Neuronal stem cell (in vitro differentiated cells): ENCODE results near the gene RPS26.
A peak's percentile ranks its signal among the peaks of the same experiment; 100 is the strongest.
"Not testable (repeated sequence)": the region's sequence is repeated elsewhere in the genome, so short reads cannot be mapped to it uniquely, and the experiment has no call there.

Experiments used
- DNase-seq: peaks from one replicate; pipeline ENCODE4 v3.0.0-alpha.2; 2013; ENCODE audit warnings: low spot score
- H2AFZ ChIP-seq: one replicate; pipeline ENCODE4 v1.6.1; 2013; ENCODE audit warnings: mild to moderate bottlenecking, low read length, inconsistent platforms
- H2AK5ac ChIP-seq: 2 replicates; pipeline ENCODE4 v1.6.1; 2013; ENCODE audit warnings: low read depth, mild to moderate bottlenecking, inconsistent platforms, low read length, moderate library complexity, mixed read lengths
- H2BK120ac ChIP-seq: 2 replicates; pipeline ENCODE4 v1.6.1; 2013; ENCODE audit warnings: low read depth, mild to moderate bottlenecking, inconsistent platforms, low read length, moderate library complexity, mixed read lengths
- H2BK12ac ChIP-seq: one replicate; pipeline ENCODE4 v1.6.1; 2013; ENCODE audit warnings: low read length, inconsistent platforms
- H2BK15ac ChIP-seq: 2 replicates; pipeline ENCODE4 v1.6.1; 2013; ENCODE audit warnings: mild to moderate bottlenecking, low read length, inconsistent platforms, mixed read lengths
- H2BK5ac ChIP-seq: one replicate; pipeline ENCODE4 v1.6.1; 2013; ENCODE audit warnings: inconsistent platforms, mild to moderate bottlenecking, low read length, moderate library complexity
- H3K14ac ChIP-seq: one replicate; pipeline ENCODE4 v1.6.1; 2013; ENCODE audit warnings: low read length, inconsistent platforms
- H3K18ac ChIP-seq: 2 replicates; pipeline ENCODE4 v1.6.1; 2013; ENCODE audit warnings: low read length, inconsistent platforms
- H3K23ac ChIP-seq: 2 replicates; pipeline ENCODE4 v1.6.1; 2013; ENCODE audit warnings: low read depth, mild to moderate bottlenecking, mixed read lengths, low read length, inconsistent platforms; ENCODE audit not compliant: poor library complexity
- H3K27ac ChIP-seq: replicated peaks from 3 replicates; pipeline ENCODE4 v1.5.1; 2013; ENCODE audit warnings: low read length, inconsistent platforms
- H3K27me3 ChIP-seq, 3 experiments: 2 replicates each; pipeline ENCODE4 v1.6.1; 2013; ENCODE audit warnings: low read length in 3 of 3, mild to moderate bottlenecking in 2 of 3, inconsistent platforms in 1 of 3, low read depth in 1 of 3, mixed read lengths in 1 of 3, moderate library complexity in 1 of 3; ENCODE audit not compliant: control insufficient read depth in 3 of 3, insufficient read depth in 3 of 3
- H3K36me3 ChIP-seq, 2 donors: replicated peaks in 1 of 2; 2 replicates each; pipeline ENCODE4 v1.6.1; 2013; ENCODE audit warnings: low read length in 2 of 2; ENCODE audit not compliant: control insufficient read depth in 2 of 2, insufficient read depth in 2 of 2
- H3K4ac ChIP-seq: 2 replicates; pipeline ENCODE4 v1.6.1; 2013; ENCODE audit warnings: inconsistent platforms, mild to moderate bottlenecking, low read length, moderate library complexity
- H3K4me1 ChIP-seq, 2 donors: 1 replicate in 1 of 2; 2 replicates in 1 of 2; pipeline ENCODE4 v1.6.1; 2013; ENCODE audit warnings: low read length in 2 of 2, low read depth in 1 of 2; ENCODE audit not compliant: control insufficient read depth in 2 of 2, insufficient read depth in 1 of 2
- H3K4me2 ChIP-seq: one replicate; pipeline ENCODE4 v1.6.1; 2013; ENCODE audit warnings: mild to moderate bottlenecking, low read length, inconsistent platforms; ENCODE audit not compliant: insufficient read depth, poor library complexity, severe bottlenecking
- H3K4me3 ChIP-seq, 2 donors: 2 replicates each; pipeline ENCODE4 v1.5.1; 2013; ENCODE audit warnings: low read length in 2 of 2, mild to moderate bottlenecking in 2 of 2, inconsistent platforms in 1 of 2, moderate library complexity in 1 of 2
- H3K79me1 ChIP-seq: one replicate; pipeline ENCODE4 v1.6.1; 2013; ENCODE audit warnings: low read depth, mild to moderate bottlenecking, inconsistent platforms, low read length, moderate library complexity
- H3K9ac ChIP-seq: one replicate; pipeline ENCODE4 v1.6.1; 2013; ENCODE audit warnings: mild to moderate bottlenecking, low read depth, low read length, inconsistent platforms; ENCODE audit not compliant: poor library complexity
- H3K9me3 ChIP-seq, 2 donors: replicated peaks in 1 of 2; 2 replicates each; pipeline versions ENCODE3 to v1.6.1; 2013; ENCODE audit warnings: low read length in 2 of 2, mild to moderate bottlenecking in 2 of 2, inconsistent platforms in 1 of 2, low read depth in 1 of 2, mixed read lengths in 1 of 2, moderate library complexity in 1 of 2; ENCODE audit not compliant: control insufficient read depth in 2 of 2, insufficient read depth in 1 of 2
- H4K8ac ChIP-seq: one replicate; pipeline ENCODE4 v1.6.1; 2013; ENCODE audit warnings: low read depth, mild to moderate bottlenecking, inconsistent platforms, low read length, moderate library complexity
- H4K91ac ChIP-seq: one replicate; pipeline ENCODE4 v1.6.1; 2013; ENCODE audit warnings: low read length, low read depth, mild to moderate bottlenecking, inconsistent platforms; ENCODE audit not compliant: poor library complexity
- WGBS, 2 donors: extraction: QIAGEN DNeasy Blood & Tissue Kit; methylation state at CpG; one replicate each; pipeline ENCODE4 v1.1.7; 2013; ENCODE audit warnings: missing lambda C conversion rate in 2 of 2, mixed read lengths in 1 of 2; ENCODE audit not compliant: insufficient read length in 2 of 2, insufficient replicate concordance in 1 of 2; ENCODE audit errors: extremely low coverage in 2 of 2; 5-methylcytosine and 5-hydroxymethylcytosine counted together

RPS26 gene

DNA sequence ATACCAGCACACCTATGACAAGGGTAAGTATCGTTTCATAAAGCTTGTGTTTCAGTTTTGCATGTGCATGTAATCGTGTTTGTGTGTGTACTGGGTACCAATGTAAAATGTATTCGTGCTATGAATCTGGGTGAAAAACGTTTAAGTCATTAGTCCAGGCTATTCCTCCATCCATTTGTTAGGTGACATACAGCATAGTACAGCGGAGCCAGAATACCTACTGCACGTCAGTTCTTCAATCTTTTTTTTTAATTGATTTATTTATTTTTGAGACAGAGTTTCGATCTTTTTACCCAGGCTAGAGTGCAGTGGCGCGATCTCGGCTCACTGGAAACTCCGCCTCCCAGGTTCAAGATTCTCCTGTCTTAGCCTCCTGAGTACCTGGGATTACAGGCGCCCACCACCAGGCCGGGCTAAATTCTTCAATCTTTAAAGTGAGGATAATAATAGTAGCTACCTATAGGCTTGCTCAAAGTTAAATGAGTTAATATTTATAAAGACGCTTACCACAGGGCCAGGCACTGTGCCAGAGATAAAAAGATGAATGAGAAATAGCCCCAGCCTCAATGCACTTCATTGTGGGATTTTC, 661 bp upstream of the RPS26 start:
- Histone ChIP-seq H3K4ac (no peak overlapping the region), H3K9ac (no peak overlapping the region), H3K4me1 (peaks cover 5 to 22% of the 10 kb centered on the region in 2 donors), H3K23ac (no peak overlapping the region), H2BK120ac (no peak overlapping the region), H3K4me3 (peak overlapping the region in 1 of 2 donors; percentile 83), H2BK5ac (no peak overlapping the region), H3K18ac (no peak overlapping the region), H3K14ac (no peak overlapping the region), H3K9me3 (no peaks in the 10 kb centered on the region), H3K36me3 (peaks cover 27 to 65% of the 10 kb centered on the region in 2 donors), H2BK15ac (no peak overlapping the region), H2AFZ (peak overlapping the region; percentile 78), H2BK12ac (no peak overlapping the region), H4K8ac (no peak overlapping the region), H3K79me1 (peaks cover 5% of the 10 kb centered on the region), H3K27me3 (no peaks in the 10 kb centered on the region), H4K91ac (no peak overlapping the region), H2AK5ac (no peak overlapping the region), H3K27ac (peak overlapping the region; percentile 76), H3K4me2 (no peak overlapping the region)
- WGBS, 2 donors, result no CpG with 5 or more reads among the region's 14 CpGs
- DNase-seq, result no peak

DNA sequence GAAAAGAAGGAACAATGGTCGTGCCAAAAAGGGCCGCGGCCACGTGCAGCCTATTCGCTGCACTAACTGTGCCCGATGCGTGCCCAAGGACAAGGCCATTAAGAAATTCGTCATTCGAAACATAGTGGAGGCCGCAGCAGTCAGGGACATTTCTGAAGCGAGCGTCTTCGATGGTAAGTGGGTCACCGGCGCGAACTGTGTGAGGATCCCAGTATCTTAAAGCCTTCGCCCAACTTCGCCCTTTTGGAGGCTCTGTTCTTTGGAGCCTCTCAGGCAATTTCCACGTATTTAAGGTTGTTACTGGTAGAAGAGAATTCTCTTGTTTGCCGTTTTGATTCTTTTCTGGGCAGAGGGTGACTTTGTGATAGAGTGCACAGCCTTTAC, 704 bp downstream of the RPS26 start:
- H3K4ac ChIP-seq, H2BK5ac ChIP-seq, H2AK5ac ChIP-seq, H3K27ac ChIP-seq, H3K79me1 ChIP-seq, H2BK12ac ChIP-seq, H2AFZ ChIP-seq, H3K14ac ChIP-seq, H2BK15ac ChIP-seq, H2BK120ac ChIP-seq, DNase-seq, H3K18ac ChIP-seq, H3K27me3 ChIP-seq, H3K23ac ChIP-seq, H4K91ac ChIP-seq, H4K8ac ChIP-seq, H3K9me3 ChIP-seq: not testable (repeated sequence)
- Histone ChIP-seq H3K4me1 (peaks cover 5 to 20% of the 10 kb centered on the region in 2 donors), H3K9ac (peak overlapping the region; percentile 71), H3K4me2 (peak overlapping the region; percentile 63), H3K4me3 (peak overlapping the region; percentile 83 to 95), H3K36me3 (peaks cover 20 to 51% of the 10 kb centered on the region in 2 donors)
- no CpG with 5 or more reads among the region's 20 CpGs for WGBS, 2 donors

DNA sequence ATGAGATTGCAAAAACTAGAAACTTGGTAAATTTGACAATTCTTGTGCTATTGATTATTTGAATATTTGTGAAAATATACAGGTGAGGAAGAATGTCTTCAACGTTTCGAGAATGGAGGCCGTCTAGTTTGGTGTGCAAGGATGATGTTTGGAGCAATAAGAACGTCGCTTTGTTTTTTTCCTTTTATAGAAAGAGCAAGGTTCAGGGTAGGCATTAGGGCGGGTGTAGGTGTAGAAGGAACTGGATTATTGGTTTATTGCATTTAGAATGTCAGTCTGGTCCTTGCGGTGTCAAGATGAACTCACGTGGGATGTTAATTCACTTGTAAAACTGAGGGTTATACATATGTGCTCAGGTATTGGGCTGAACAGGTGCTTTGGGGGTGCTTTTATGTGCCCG, 1.1 kb downstream of the RPS26 start:
- H3K4me1 ChIP-seq, result peaks cover 5 to 16% of the 10 kb centered on the region in 2 donors
- no peaks in the 10 kb centered on the region for H3K9me3 ChIP-seq
- no peak overlapping the region for H2AK5ac ChIP-seq
- no peaks in the 10 kb centered on the region for H3K27me3 ChIP-seq
- peaks cover 18 to 47% of the 10 kb centered on the region in 2 donors for H3K36me3 ChIP-seq
- no peak overlapping the region for H2BK15ac ChIP-seq
- H3K18ac ChIP-seq, result no peak overlapping the region
- H2AFZ ChIP-seq, result no peak overlapping the region
- no peak overlapping the region for H3K14ac ChIP-seq
- no peak overlapping the region for H2BK120ac ChIP-seq
- H2BK5ac ChIP-seq, result no peak overlapping the region
- H3K27ac ChIP-seq, result no peak overlapping the region
- peak overlapping the region; percentile 63 for H3K4me2 ChIP-seq
- no peak overlapping the region for H2BK12ac ChIP-seq
- no peak overlapping the region for H3K23ac ChIP-seq
- no peak overlapping the region for H3K9ac ChIP-seq
- no peak overlapping the region for H3K4ac ChIP-seq
- no peak overlapping the region for H4K8ac ChIP-seq
- H3K4me3 ChIP-seq, result peak overlapping the region; percentile 83 to 95
- no peak overlapping the region for H4K91ac ChIP-seq
- no peak for DNase-seq
- WGBS, 2 donors, result no CpG with 5 or more reads among the region's 9 CpGs
- H3K79me1 ChIP-seq, result peaks cover 5% of the 10 kb centered on the region

DNA sequence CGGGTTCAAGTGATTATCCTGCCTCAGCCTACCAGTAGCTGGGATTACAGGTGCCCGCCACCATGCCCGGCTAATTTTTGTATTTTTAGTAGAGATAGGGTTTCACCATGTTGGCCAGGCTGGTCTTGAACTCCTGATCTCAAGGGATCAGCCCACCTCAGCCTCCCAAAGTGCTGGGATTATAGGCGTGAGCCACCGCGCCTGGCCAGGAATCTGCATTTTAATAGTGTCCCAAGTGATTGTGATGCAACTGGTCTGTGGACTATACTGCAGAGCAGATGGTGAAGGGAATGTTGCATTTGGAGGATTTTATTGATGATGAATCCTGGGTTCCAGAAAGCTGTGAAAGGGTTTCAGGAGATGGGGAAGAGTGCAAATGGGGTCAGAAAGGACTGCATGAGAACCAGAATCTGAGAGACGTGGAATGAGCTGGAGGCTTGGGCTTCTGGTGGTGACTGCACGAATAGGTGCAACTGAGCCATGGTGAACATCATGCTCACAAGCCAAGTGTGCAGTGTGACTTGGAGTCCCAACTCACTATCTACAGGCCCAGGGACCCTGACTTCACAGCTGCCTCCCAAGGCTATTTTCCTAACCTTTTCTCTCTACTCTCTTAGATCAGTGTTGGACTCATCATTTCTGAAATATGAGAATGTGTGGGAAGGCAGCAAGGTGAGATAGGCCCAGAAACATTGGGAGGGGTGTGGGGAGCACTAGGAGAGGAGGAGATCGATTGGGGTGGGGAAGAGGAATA, 4.5 kb downstream of the RPS26 start:
- no CpG with 5 or more reads among the region's 9 CpGs for WGBS, 2 donors

More for the DNA sequence above, 4.5 kb downstream of the RPS26 start:
- Histone ChIP-seq H3K18ac (no peak overlapping the region), H4K91ac (no peak overlapping the region), H2BK5ac (no peak overlapping the region), H2AK5ac (no peak overlapping the region), H3K14ac (no peak overlapping the region), H3K4ac (peak overlapping the region; percentile 38), H3K4me2 (no peak overlapping the region), H3K4me3 (no peak overlapping the region), H3K79me1 (peaks cover 5% of the 10 kb centered on the region), H4K8ac (no peak overlapping the region), H3K9me3 (no peaks in the 10 kb centered on the region), H3K36me3 (peaks cover 18 to 33% of the 10 kb centered on the region in 2 donors), H3K27ac (peak overlapping the region; percentile 54), H2BK120ac (no peak overlapping the region), H3K4me1 (peaks cover 3 to 6% of the 10 kb centered on the region in 2 donors), H2AFZ (no peak overlapping the region), H2BK15ac (no peak overlapping the region), H3K23ac (no peak overlapping the region), H2BK12ac (no peak overlapping the region), H3K9ac (no peak overlapping the region), H3K27me3 (no peaks in the 10 kb centered on the region)
- DNase-seq, result no peak
